B cell (primary cell): Measurements from ENCODE around the gene ATXN2L. TPM values are rescaled to one million over a fixed set of nuclear protein-coding genes. Genes with fewer than 3 reads are reported as not detected.

Experiments
- ATAC-seq: fragments of 200-7000 bp; cut with Tn5 transposase; one replicate; pipeline ENCODE4 v1.10.0; 2021; ENCODE audit warnings: low read depth, mild to moderate bottlenecking, moderate number of reproducible peaks, moderate library complexity
- CTCF ChIA-PET: fragments of 350-600 bp; sonication (Branson Sonifier 250); formaldehyde crosslinking; loops from one replicate; lab custom pipeline; 2021; ENCODE audit warnings: antibody characterized with exemption, inconsistent platforms; lab: Charles Lee
- POLR2A ChIA-PET: fragments of 350-600 bp; sonication (Branson Sonifier 250); formaldehyde crosslinking; loops from one replicate; lab custom pipeline; 2021; ENCODE audit warnings: antibody characterized with exemption; lab: Charles Lee
- DNase-seq: peaks from one replicate; pipeline ENCODE4 v3.0.0; 2013
- H2AFZ ChIP-seq: 2 replicates; pipeline ENCODE4 v1.6.1; 2012; ENCODE audit warnings: mild to moderate bottlenecking, low read depth, low read length; ENCODE audit not compliant: insufficient read depth, poor library complexity, severe bottlenecking
- H3K27ac ChIP-seq, 2 donors: 1 replicate in 1 of 2; 2 replicates in 1 of 2; pipeline ENCODE4 v1.5.1; 2012 to 2013; ENCODE audit warnings: low read length in 2 of 2, mild to moderate bottlenecking in 2 of 2, moderate library complexity in 1 of 2
- H3K27me3 ChIP-seq, 4 experiments: fragments of 200-600 bp in 1 of 4; sonication (generic) in 1 of 4; replicated peaks in 1 of 4; 1 replicate in 2 of 4; 2 replicates in 2 of 4; pipeline versions ENCODE4 v1.6.1 to v1.7.0; 2013 to 2016; ENCODE audit warnings: low read length in 3 of 4, mild to moderate bottlenecking in 2 of 4, mixed read lengths in 1 of 4, moderate library complexity in 1 of 4; ENCODE audit not compliant: insufficient read depth in 4 of 4, control insufficient read depth in 3 of 4; ENCODE audit errors: control extremely low read depth in 1 of 4
- H3K36me3 ChIP-seq, 2 experiments: replicated peaks in 1 of 2; 1 replicate in 1 of 2; 2 replicates in 1 of 2; pipeline versions ENCODE4 v1.6.1 to v1.7.1; 2013; ENCODE audit warnings: low read length in 1 of 2; ENCODE audit not compliant: insufficient read depth in 2 of 2, control insufficient read depth in 1 of 2; ENCODE audit errors: control extremely low read depth in 1 of 2, extremely low read depth in 1 of 2
- H3K4me1 ChIP-seq, 2 donors: fragments of 200-600 bp in 1 of 2; sonication (generic) in 1 of 2; 1 replicate in 1 of 2; 2 replicates in 1 of 2; pipeline versions ENCODE4 v1.5.1 to v1.6.1; 2013 to 2017; ENCODE audit warnings: low read length in 2 of 2; ENCODE audit not compliant: control insufficient read depth in 2 of 2, insufficient read depth in 2 of 2
- H3K4me2 ChIP-seq: replicated peaks from 2 replicates; pipeline ENCODE3; 2012; ENCODE audit warnings: mild to moderate bottlenecking, low read depth, low read length; ENCODE audit not compliant: poor library complexity, severe bottlenecking
- H3K4me3 ChIP-seq, 5 experiments: fragments of 200-600 bp in 1 of 5; sonication (generic) in 1 of 5; 1 replicate in 3 of 5; 2 replicates in 2 of 5; pipeline versions ENCODE4 v1.5.1 to v1.7.0; 2011 to 2016; ENCODE audit warnings: low read length in 4 of 5, mild to moderate bottlenecking in 4 of 5, low read depth in 2 of 5, control low read depth in 1 of 5, moderate library complexity in 1 of 5; ENCODE audit not compliant: insufficient read depth in 1 of 5; ENCODE audit errors: control extremely low read depth in 1 of 5, extremely low read depth in 1 of 5
- H3K79me2 ChIP-seq: fragments of 200-600 bp; sonication (generic); one replicate; pipeline ENCODE4 v1.6.0; 2016; ENCODE audit warnings: low read length; ENCODE audit not compliant: control insufficient read depth, insufficient read depth
- H3K9ac ChIP-seq: fragments of 200-600 bp; sonication (generic); 2 replicates; pipeline ENCODE4 v1.6.1; 2017; ENCODE audit warnings: mild to moderate bottlenecking, low read length, moderate library complexity
- H3K9me3 ChIP-seq, 3 donors: one replicate each; pipeline versions ENCODE4 v1.6.1 to v1.7.1; 2013; ENCODE audit warnings: low read length in 2 of 3; ENCODE audit not compliant: control insufficient read depth in 2 of 3, insufficient read depth in 1 of 3; ENCODE audit errors: control extremely low read depth in 1 of 3
- H4K20me1 ChIP-seq: 2 replicates; pipeline ENCODE4 v1.6.0; 2012; ENCODE audit warnings: mild to moderate bottlenecking, low read length; ENCODE audit not compliant: insufficient read depth, control insufficient read depth, poor library complexity, severe bottlenecking
- H3K27ac Mint-ChIP-seq: one replicate; pipeline ENCODE4 v1.8.0; 2021; ENCODE audit warnings: mixed read lengths
- H3K27me3 Mint-ChIP-seq: one replicate; pipeline ENCODE4 v1.8.0; 2021; ENCODE audit warnings: mixed read lengths
- H3K4me1 Mint-ChIP-seq: one replicate; pipeline ENCODE4 v1.8.0; 2021; ENCODE audit warnings: mixed read lengths
- H3K4me3 Mint-ChIP-seq: one replicate; pipeline ENCODE4 v1.8.0; 2021; ENCODE audit warnings: mixed read lengths
- H3K9me3 Mint-ChIP-seq: one replicate; pipeline ENCODE4 v1.8.0; 2022; ENCODE audit warnings: mixed read lengths; ENCODE audit not compliant: insufficient read depth
- CTCF ChIP-seq: fragments of 200-600 bp; IDR thresholded peaks from one replicate; pipeline ENCODE4 v1.8.0; 2022; ENCODE audit warnings: antibody characterized with exemption, mild to moderate bottlenecking
- EZH2 ChIP-seq: IDR thresholded peaks from 2 replicates; pipeline ENCODE4 v1.6.1; 2012; ENCODE audit warnings: borderline replicate concordance, low read depth, mild to moderate bottlenecking, moderate library complexity, low read length; ENCODE audit not compliant: insufficient read depth, poor library complexity, severe bottlenecking
- WGBS: methylation state at CpG from one replicate; pipeline ENCODE4 v1.1.5; 2013; ENCODE audit warnings: missing lambda C conversion rate; ENCODE audit not compliant: insufficient coverage; 5-methylcytosine and 5-hydroxymethylcytosine counted together
- intact Hi-C: fragments of 100-400 bp; cut with micrococcal nuclease; formaldehyde crosslinking; loops from one replicate; pipeline ENCODE4 v1.10.0; 2022
- polyA plus RNA-seq: library from polyadenylated mRNA; depleted of rRNA; stranded (reverse); fragments of >200 nt; gene quantifications from 2 replicates; pipeline ENCODE4 v1.2.3, GENCODE V29; 2012
- total RNA-seq, 2 donors: library from RNA; stranded (reverse); fragments of 120-200 nt in 1 of 2; gene quantifications; 1 replicate in 1 of 2; 2 replicates in 1 of 2; pipeline versions ENCODE4 v1.2.3 to v1.2.4, GENCODE V29; 2013 to 2022

The ATXN2L gene
- total and polyA plus RNA-seq, 2 donors (not counting 1 experiment from before 2014, with no cell fraction given): 157 to 289 TPM

GRCh38 chr16:28877655-28878000 lies 54.8 kb downstream of the ATXN2L start:
- no peak overlapping the region for H2AFZ ChIP-seq
- peaks cover 0 to 8% (median 1%) of the 10 kb centered on the region in 4 experiments for H3K27me3 ChIP-seq
- no peak for DNase-seq
- POLR2A ChIA-PET: no interaction called here
- peak overlapping the region; percentile 41 for H3K4me3 Mint-ChIP-seq
- H3K4me3 ChIP-seq: no peak overlapping the region
- H3K9ac ChIP-seq: no peak overlapping the region
- H3K36me3 ChIP-seq: peaks cover 0 to 8% of the 10 kb centered on the region in 2 experiments
- peaks cover 13 to 17% of the 10 kb centered on the region in 2 donors for H3K4me1 ChIP-seq
- 100% methylated on average over 1 of the region's 2 CpGs for WGBS
- H3K27ac Mint-ChIP-seq: no peak overlapping the region
- H3K79me2 ChIP-seq: no peaks in the 10 kb centered on the region
- H3K9me3 Mint-ChIP-seq: no peaks in the 10 kb centered on the region
- no peak overlapping the region for H3K27ac ChIP-seq
- no peak overlapping the region for H3K4me2 ChIP-seq
- peaks cover 6% of the 10 kb centered on the region for H3K27me3 Mint-ChIP-seq
- intact Hi-C loops: no loop called here
- peaks cover 15% of the 10 kb centered on the region for H3K4me1 Mint-ChIP-seq
- H3K9me3 ChIP-seq: no peaks in the 10 kb centered on the region
- H4K20me1 ChIP-seq: peaks cover 8% of the 10 kb centered on the region
- TF ChIP-seq CTCF: no peak
- TF ChIP-seq EZH2: no peak
- no peak for ATAC-seq
- CTCF ChIA-PET: no interaction called here

- H3K27me3 ChIP-seq: peaks cover 0 to 8% (median 1%) of the 10 kb centered on the region in 4 experiments
- ATAC-seq: no peak
- no peaks in the 10 kb centered on the region for H3K9me3 ChIP-seq
- peaks cover 2% of the 10 kb centered on the region for H4K20me1 ChIP-seq
- H2AFZ ChIP-seq: peak within 1 kb of the TSS; percentile 100
- H3K9ac ChIP-seq: peak within 1 kb of the TSS; percentile 90
- Mint-ChIP-seq H3K4me1 (peaks cover 15% of the 10 kb centered on the region), H3K4me3 (peak within 1 kb of the TSS; percentile 92), H3K27me3 (peaks cover 6% of the 10 kb centered on the region), H3K27ac (peak within 1 kb of the TSS; percentile 56), H3K9me3 (no peaks in the 10 kb centered on the region)
- H3K27ac ChIP-seq: peak within 1 kb of the TSS in 1 of 2 donors; percentile 43
- H3K4me2 ChIP-seq: peak within 1 kb of the TSS; percentile 100
- intact Hi-C loops: no loop called here
- ChIA-PET CTCF (interaction anchor here (1.3 to 2.9 kb wide), 6 partner anchors 8 to 99 kb away, joined by 3 to 23 read pairs (median 4); no protein-coding TSS in a partner anchor), POLR2A (interaction anchor here (1.0 to 2.2 kb wide), 4 partner anchors 15 to 72 kb away, joined by 3 to 12 read pairs (median 6); partner anchors contain the start of genes CD19, NFATC2IP and SH2B1)
- no peak for TF ChIP-seq CTCF
- no peak for TF ChIP-seq EZH2
- 93% methylated on average over 15 of the region's 25 CpGs for WGBS
- peaks cover 0 to 8% of the 10 kb centered on the region in 2 experiments for H3K36me3 ChIP-seq
- H3K4me1 ChIP-seq: peaks cover 13 to 17% of the 10 kb centered on the region in 2 donors
- no peak for DNase-seq
- no peaks in the 10 kb centered on the region for H3K79me2 ChIP-seq
- peak within 1 kb of the TSS; percentile 53 to 94 (median 87) for H3K4me3 ChIP-seq
These were observed 55.5 kb downstream of the ATXN2L start, which contains the start of gene ATP2A1 for GRCh38 chr16:28878083-28878926. Gene ATP2A1 (plus strand): TSS chr16:28878488. CDS start chr16:28878672, 184 bp downstream.
